GM12878 (cell line): ENCODE measurements around the gene CTSE. TPM values are rescaled to one million over a fixed set of nuclear protein-coding genes. Genes with fewer than 3 reads are reported as not detected.
A peak's percentile ranks its signal among the peaks of the same experiment; 100 is the strongest.

ENCODE experiments used
- ATAC-seq: fragments of 200-7000 bp; cut with Tn5 transposase; 3 replicates; pipeline ENCODE4 v1.9.1; 2020; ENCODE audit warnings: mild to moderate bottlenecking, moderate library complexity
- BruUV-seq: library from RNA; stranded (reverse); fragments of 400-500 nt; replicated peaks from 2 replicates; lab custom pipeline; 2021; lab: Mats Ljungman, UMichigan
- CTCF ChIA-PET: fragments of 300-600 bp; sonication (Branson Sonifier 250); formaldehyde crosslinking; extraction: SDS; loops from one replicate; lab custom pipeline; 2021; ENCODE audit warnings: inconsistent platforms; lab: Yijun Ruan, JAX
- POLR2A ChIA-PET: fragments of 350-600 bp; formaldehyde crosslinking; extraction: SDS; loops from one replicate; lab custom pipeline; 2021; ENCODE audit warnings: inconsistent platforms; lab: Charles Lee
- RAD21 ChIA-PET: fragments of 300-600 bp; sonication (Branson Sonifier 250); formaldehyde crosslinking; loops from one replicate; lab custom pipeline; 2023; ENCODE audit warnings: antibody characterized with exemption; ENCODE audit not compliant: unreplicated experiment; lab: Charles Lee
- SMC1A ChIA-PET: fragments of 300-600 bp; sonication (Branson Sonifier 250); formaldehyde crosslinking; loops from one replicate; lab custom pipeline; 2023; ENCODE audit not compliant: unreplicated experiment, uncharacterized antibody; lab: Charles Lee
- DNase-seq: peaks from one replicate; pipeline ENCODE4 v3.0.0-alpha.2; 2011; ENCODE audit warnings: low read depth, low spot score
- FAIRE-seq: peaks from 3 replicates; lab custom pipeline; 2011; peaks lifted over from hg19 to GRCh38; lab: Jason Lieb, UNC
- H2AFZ ChIP-seq: 2 replicates; pipeline ENCODE4 v1.6.0; 2011; ENCODE audit warnings: low read depth, low read length, control low read depth; ENCODE audit not compliant: control insufficient read depth
- H3K27ac ChIP-seq: 2 replicates; pipeline ENCODE4 v1.5.1; 2011; ENCODE audit warnings: control low read depth; ENCODE audit not compliant: control insufficient read depth, insufficient read depth
- H3K27me3 ChIP-seq, 2 experiments: replicated peaks in 1 of 2; 2 replicates each; pipeline versions ENCODE4 v1.6.0 to v1.6.1; 2011; ENCODE audit warnings: low read length in 1 of 2; ENCODE audit not compliant: control insufficient read depth in 2 of 2, insufficient read depth in 2 of 2
- H3K36me3 ChIP-seq, 2 experiments: 2 replicates each; pipeline ENCODE4 v1.5.1; 2011; ENCODE audit warnings: low read length in 1 of 2; ENCODE audit not compliant: control insufficient read depth in 2 of 2, insufficient read depth in 2 of 2
- H3K4me1 ChIP-seq: 2 replicates; pipeline ENCODE4 v1.6.1; 2011; ENCODE audit warnings: mild to moderate bottlenecking, low read length, moderate library complexity, mixed read lengths; ENCODE audit not compliant: control insufficient read depth, insufficient read depth
- H3K4me2 ChIP-seq: 2 replicates; pipeline ENCODE4 v1.6.0; 2011; ENCODE audit warnings: control low read depth; ENCODE audit not compliant: control insufficient read depth, insufficient read depth
- H3K4me3 ChIP-seq: fragments of 200-600 bp; sonication (generic); 2 replicates; pipeline ENCODE4 v1.5.1; 2016
- H3K79me2 ChIP-seq: 2 replicates; pipeline ENCODE4 v1.6.0; 2011; ENCODE audit warnings: low read length; ENCODE audit not compliant: control insufficient read depth, insufficient read depth
- H3K9ac ChIP-seq: 2 replicates; pipeline ENCODE4 v1.8.0; 2011; ENCODE audit warnings: low read length, control low read depth, mixed read lengths; ENCODE audit not compliant: control insufficient read depth, insufficient read depth
- H3K9me3 ChIP-seq: replicated peaks from 3 replicates; pipeline ENCODE4 v1.5.1; 2011; ENCODE audit warnings: mild to moderate bottlenecking, low read length; ENCODE audit not compliant: control insufficient read depth, insufficient read depth
- H4K20me1 ChIP-seq: 2 replicates; pipeline ENCODE4 v1.6.0; 2011; ENCODE audit not compliant: control insufficient read depth, insufficient read depth
- BMI1 ChIP-seq: fragments of 450-650 bp; IDR thresholded peaks from 2 replicates; pipeline ENCODE4 v1.6.1; 2016; ENCODE audit warnings: mild to moderate bottlenecking, moderate library complexity, borderline replicate concordance
- CEBPZ ChIP-seq: fragments of 150-350 bp; IDR thresholded peaks from 2 replicates; pipeline ENCODE4 v1.6.1; 2016; ENCODE audit warnings: low read depth, low read length
- CHD2 ChIP-seq: IDR thresholded peaks from 2 replicates; pipeline ENCODE4 v1.6.1; 2011; ENCODE audit warnings: low read depth, low read length, improper control_type of control experiment, borderline replicate concordance
- CREM ChIP-seq: IDR thresholded peaks from 2 replicates; pipeline ENCODE4 v1.6.1; 2014; ENCODE audit warnings: antibody characterized with exemption, low read depth
- ESRRA ChIP-seq: IDR thresholded peaks from 2 replicates; pipeline ENCODE4 v1.6.1; 2012; ENCODE audit warnings: mild to moderate bottlenecking, low read length, improper control_type of control experiment
- GABPA ChIP-seq: IDR thresholded peaks from 2 replicates; pipeline ENCODE4 v1.6.1; 2014; ENCODE audit warnings: antibody characterized with exemption, low read depth, mild to moderate bottlenecking, inconsistent platforms
- HDGF ChIP-seq: fragments of 450-650 bp; IDR thresholded peaks from 2 replicates; pipeline ENCODE4 v1.6.1; 2016; ENCODE audit warnings: antibody characterized with exemption
- IRF3 ChIP-seq: fragments of 450-650 bp; IDR thresholded peaks from 2 replicates; pipeline ENCODE4 v1.6.1; 2014; ENCODE audit warnings: mild to moderate bottlenecking
- JUND ChIP-seq: IDR thresholded peaks from 2 replicates; pipeline ENCODE4 v1.6.1; 2012; ENCODE audit warnings: low read depth, mild to moderate bottlenecking, low read length, improper control_type of control experiment, moderate library complexity
- KAT2A ChIP-seq: conservative IDR thresholded peaks from 2 replicates; pipeline ENCODE4 v1.6.1; 2011; ENCODE audit warnings: low read depth, low read length; ENCODE audit not compliant: control insufficient read depth
- KDM1A ChIP-seq: fragments of 200-600 bp; sonication (generic); IDR thresholded peaks from 2 replicates; pipeline ENCODE4 v1.6.1; 2016; ENCODE audit warnings: borderline replicate concordance
- NBN ChIP-seq: fragments of 450-650 bp; IDR thresholded peaks from 2 replicates; pipeline ENCODE4 v1.6.1; 2016
- NFIC ChIP-seq: IDR thresholded peaks from 2 replicates; pipeline ENCODE4 v1.6.1; 2012; ENCODE audit warnings: low read depth, mild to moderate bottlenecking, inconsistent platforms, low read length, moderate library complexity
- PAX5 ChIP-seq: IDR thresholded peaks from 2 replicates; pipeline ENCODE4 v1.6.1; 2011; ENCODE audit warnings: low read depth, low read length, borderline replicate concordance
- ZBED1 ChIP-seq: IDR thresholded peaks from 2 replicates; pipeline ENCODE4 v1.6.1; 2016; ENCODE audit warnings: borderline replicate concordance
- ZNF384 ChIP-seq: IDR thresholded peaks from 2 replicates; pipeline ENCODE4 v1.6.1; 2012; ENCODE audit warnings: low read depth, mild to moderate bottlenecking, low read length, improper control_type of control experiment, borderline replicate concordance
- WGBS: methylation state at CpG from one replicate; pipeline ENCODE4 v1.1.6; 2016; ENCODE audit warnings: low lambda C conversion rate; ENCODE audit not compliant: insufficient replicate concordance, insufficient coverage; ENCODE audit errors: missing lambda C conversion rate; 5-methylcytosine and 5-hydroxymethylcytosine counted together
- in situ Hi-C: fragments of 300-500 bp; cut with MboI; formaldehyde crosslinking; loops from 9 replicates; pipeline ENCODE4 v1.14.3; 2018; ENCODE audit warnings: mixed read lengths
- intact Hi-C: fragments of 100-400 bp; cut with micrococcal nuclease; formaldehyde crosslinking; loops from one replicate; pipeline ENCODE4 v1.14.2; 2022; ENCODE audit not compliant: unreplicated experiment
- polyA plus RNA-seq, 11 experiments: library from polyadenylated mRNA; depleted of rRNA in 4 of 11; unstranded in 6 of 11; stranded (reverse) in 5 of 11; fragments of >200 nt; fragmentation: Nextera tagmentation in 4 of 11; fragmentation: Illumina TruSeq in 1 of 11; extraction: Ambion mirVana in 4 of 11; extraction: Trizol in 1 of 11; gene quantifications; 1 replicate in 1 of 11; 2 replicates in 10 of 11; pipeline versions ENCODE4 v1.2.1 to v1.2.3, GENCODE V29; 2011 to 2016; ENCODE audit warnings: inconsistent platforms in 2 of 11, missing spikeins in 2 of 11, low read depth in 1 of 11
- total RNA-seq, 4 experiments: library from RNA; depleted of rRNA in 3 of 4; stranded (reverse); fragments of >200 nt in 3 of 4; fragmentation: Illumina TruSeq in 1 of 4; extraction: Trizol in 1 of 4; gene quantifications; 2 replicates each; pipeline versions ENCODE4 v1.2.1 to v1.2.3, GENCODE V29; 2013 to 2021

The CTSE gene
- total and polyA plus RNA-seq, 10 of the 15 experiments (the other 5 are each of a cell fraction or from before 2014, with no cell fraction given) = 0.26 TPM; not detected in 9

GRCh38 chr1:206037581-206037980 is 13.9 kb upstream of the CTSE start:
- ChIA-PET SMC1A (interaction anchor here (0.9 to 3.6 kb wide), 6 partner anchors 8 to 379 kb away, joined by 3 to 19 read pairs (median 10); no protein-coding TSS in a partner anchor), CTCF (interaction anchor here (0.7 to 3.0 kb wide), 9 partner anchors 7 to 571 kb away, joined by 3 to 20 read pairs (median 4); no protein-coding TSS in a partner anchor), POLR2A (interaction anchor here (0.8 kb wide), 1 partner anchor 8 kb away, joined by 5 read pairs; no protein-coding TSS in a partner anchor), RAD21 (interaction anchor here (0.6 to 2.5 kb wide), 10 partner anchors 8 to 325 kb away, joined by 3 to 13 read pairs (median 4); no protein-coding TSS in a partner anchor)
- Histone ChIP-seq H3K4me1 (peaks cover 45% of the 10 kb centered on the region), H3K4me2 (no peak overlapping the region), H3K4me3 (no peak overlapping the region), H3K27ac (peak overlapping the region; percentile 15; the same call in 1 of the 2 replicates), H3K79me2 (peaks cover 15% of the 10 kb centered on the region), H3K27me3 (no peaks in the 10 kb centered on the region; a peak in 1 of 4 replicates), H2AFZ (no peak overlapping the region), H3K36me3 (no peaks in the 10 kb centered on the region), H3K9me3 (peaks cover 3% of the 10 kb centered on the region; the same call in 2 of the 3 replicates), H4K20me1 (no peaks in the 10 kb centered on the region), H3K9ac (peak overlapping the region; percentile 12; the same call in 1 of the 2 replicates)
- BruUV-seq = no TSS peak
- no peak for FAIRE-seq
- no peak for ATAC-seq
- in situ Hi-C loops = no loop called here
- WGBS = 98% methylated on average over 9 of the region's 9 CpGs
- no peak for DNase-seq
- no peak for TF ChIP-seq NBN
- no peak for TF ChIP-seq KAT2A
- no peak for TF ChIP-seq ZNF384
- no peak for TF ChIP-seq JUND
- no peak for TF ChIP-seq ESRRA
- TF ChIP-seq HDGF = no peak
- TF ChIP-seq PAX5 = no peak
- no peak for TF ChIP-seq CREM
- TF ChIP-seq CEBPZ = no peak
- no peak for TF ChIP-seq GABPA
- no peak for TF ChIP-seq KDM1A
- TF ChIP-seq CHD2 = no peak
- no peak for TF ChIP-seq BMI1
- TF ChIP-seq NFIC = no peak
- no peak for TF ChIP-seq ZBED1
- TF ChIP-seq IRF3 = no peak
- intact Hi-C loops = no loop called here
